ENCODE results near the gene CDH23.

Gene CDH23

DNA sequence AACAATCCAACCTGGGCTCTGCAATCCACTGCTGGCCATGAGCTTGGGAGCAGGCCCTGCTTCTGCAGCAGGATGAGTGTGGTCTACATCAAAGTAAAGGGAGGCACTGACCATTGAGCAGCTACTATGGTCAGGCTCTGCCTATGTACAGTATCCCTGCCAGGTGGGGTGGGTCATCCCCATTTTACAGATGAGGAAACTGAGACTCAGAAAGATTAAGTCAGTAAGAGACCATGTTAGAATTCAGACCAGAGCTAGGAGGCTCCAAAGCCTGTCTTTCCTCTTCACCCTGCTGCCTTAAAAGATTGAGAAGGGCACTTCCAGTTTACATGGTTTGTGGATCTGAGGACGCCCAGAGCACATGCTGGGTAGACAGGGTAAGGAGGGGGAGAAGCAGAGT is 27.1 kb upstream of the CDH23 start:
- DNase-seq (ENCODE audit: low read depth in 2 of 2), result no peak

DNA sequence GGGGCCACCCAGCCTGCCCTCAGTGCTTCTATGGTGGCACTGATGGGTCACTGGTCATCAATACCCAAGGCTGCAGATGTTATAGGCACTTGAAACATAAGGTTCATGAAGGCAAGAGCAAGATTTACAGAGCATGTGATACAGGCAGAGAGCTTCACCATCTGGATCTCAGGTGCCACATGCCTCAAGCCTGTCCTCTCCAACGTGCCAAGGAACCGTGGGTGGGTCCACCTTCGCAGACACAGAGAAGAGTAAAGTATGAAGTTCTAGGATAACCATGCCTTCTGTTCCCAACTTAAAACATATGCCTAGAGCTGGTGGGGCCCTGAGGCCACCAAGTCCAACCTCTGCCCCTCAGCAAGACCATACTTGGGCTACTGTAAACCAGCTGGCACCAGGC is 26.7 kb upstream of the CDH23 start:
- no peak for DNase-seq (ENCODE audit: low read depth in 2 of 2)

DNA sequence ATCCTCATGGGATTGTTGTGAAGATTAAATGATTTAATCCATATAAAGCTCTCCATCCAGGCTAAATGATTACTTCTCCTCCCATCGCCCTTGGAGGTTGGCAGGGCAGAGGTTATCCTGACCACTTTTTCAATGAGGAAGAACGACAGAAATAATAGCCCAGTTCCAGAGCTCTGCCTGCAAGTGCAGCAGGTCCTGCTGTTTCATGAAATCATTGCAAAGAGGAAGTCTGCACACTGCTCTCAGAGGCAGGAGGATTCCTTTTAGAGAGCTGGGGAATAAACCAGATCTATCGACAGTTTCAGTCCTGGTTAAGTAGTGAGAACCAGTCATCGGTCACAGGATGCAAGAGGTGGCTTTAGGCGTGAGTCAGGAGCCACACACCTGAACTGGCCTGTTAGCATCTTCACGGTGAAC is 25.0 kb upstream of the CDH23 start:
- DNase-seq (ENCODE audit: low read depth in 2 of 2), result no peak

DNA sequence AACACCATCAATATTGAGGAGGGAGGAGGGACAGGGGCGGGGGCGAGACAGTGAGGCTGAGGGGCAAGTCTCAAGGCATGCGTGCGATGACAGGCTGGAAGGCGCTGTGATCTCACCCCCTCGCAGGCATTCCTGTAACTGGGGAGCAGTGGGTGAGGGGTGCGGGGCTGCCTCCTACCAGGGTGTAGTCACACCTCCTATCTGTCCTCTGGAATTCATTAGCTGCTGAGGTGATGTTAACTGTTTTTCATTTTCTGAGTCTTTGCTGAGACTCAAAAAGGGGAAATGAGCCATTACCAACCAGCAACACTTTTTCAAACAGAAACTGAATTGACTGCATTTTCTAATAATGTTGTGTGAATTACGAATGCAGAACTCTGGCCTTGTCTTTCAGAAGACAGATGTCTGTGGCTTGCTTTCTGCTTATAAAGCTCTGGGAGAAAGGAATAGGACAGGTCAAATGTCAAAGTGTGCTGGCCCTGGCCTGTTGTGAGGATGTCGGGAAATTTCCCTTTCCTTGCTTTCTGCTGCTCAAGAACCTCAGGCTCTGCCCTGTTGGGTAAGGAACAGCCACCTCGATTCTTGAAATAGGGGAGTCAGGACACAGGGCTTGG is 23.7 kb upstream of the CDH23 start:
- no peak for DNase-seq (ENCODE audit: low read depth in 2 of 2)

DNA sequence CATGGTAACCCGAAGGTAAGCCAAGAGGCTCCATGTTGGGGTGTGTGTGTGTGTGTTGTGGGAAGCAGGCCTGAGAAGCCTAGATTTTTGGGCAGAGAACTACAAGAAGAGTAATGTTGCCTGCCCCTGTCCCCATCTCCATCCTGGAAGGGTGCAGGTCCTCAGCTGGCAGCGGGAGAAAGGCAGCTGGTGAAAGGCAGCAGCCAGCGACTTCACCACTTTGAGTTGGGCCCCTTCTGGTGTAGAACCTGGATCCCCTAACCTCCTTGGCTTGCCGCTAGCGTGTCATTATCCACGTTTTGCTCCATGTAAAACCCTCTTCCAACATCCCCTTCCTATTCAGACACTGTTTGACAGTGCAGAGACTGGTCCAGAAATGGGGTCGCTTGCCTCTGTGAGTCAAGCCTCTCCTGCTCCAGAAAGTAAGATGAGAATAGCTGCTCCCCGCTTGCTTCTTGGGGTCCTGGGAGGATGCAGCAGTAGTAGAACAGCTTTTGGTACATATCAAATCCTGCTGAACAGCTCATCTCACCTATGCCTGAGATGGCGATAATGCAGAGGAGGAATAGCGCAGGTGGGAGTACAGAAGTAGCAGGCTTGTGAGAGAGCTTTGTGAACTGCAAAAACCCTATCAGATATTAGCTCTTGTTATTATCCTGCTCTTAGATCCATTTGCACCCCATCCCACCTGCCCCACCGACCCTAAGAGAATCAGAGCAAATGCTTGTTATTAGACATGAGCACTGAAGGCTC is 22.1 kb upstream of the CDH23 start:
- DNase-seq (ENCODE audit: low read depth in 2 of 2), result no peak

DNA sequence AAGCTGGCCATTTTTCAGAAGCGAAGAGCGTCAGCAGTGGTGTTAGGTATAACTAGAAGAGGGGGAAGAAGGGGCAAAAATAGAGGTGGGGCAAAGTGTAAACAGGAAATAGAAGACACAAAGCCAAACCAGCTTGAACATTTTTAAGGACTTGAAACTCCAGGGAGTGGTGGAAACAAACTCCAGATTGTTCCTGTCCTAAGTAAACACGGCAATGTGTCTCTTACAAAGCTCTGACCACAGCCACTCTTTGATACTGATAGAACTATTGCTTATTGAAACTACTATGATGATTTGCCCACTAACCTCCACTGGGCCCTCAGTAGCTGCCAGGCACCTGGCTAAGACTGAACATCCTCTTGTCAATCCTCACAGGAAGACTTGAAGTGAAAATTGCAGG is 20.8 kb upstream of the CDH23 start:
- no peak for DNase-seq (ENCODE audit: low read depth in 2 of 2)

DNA sequence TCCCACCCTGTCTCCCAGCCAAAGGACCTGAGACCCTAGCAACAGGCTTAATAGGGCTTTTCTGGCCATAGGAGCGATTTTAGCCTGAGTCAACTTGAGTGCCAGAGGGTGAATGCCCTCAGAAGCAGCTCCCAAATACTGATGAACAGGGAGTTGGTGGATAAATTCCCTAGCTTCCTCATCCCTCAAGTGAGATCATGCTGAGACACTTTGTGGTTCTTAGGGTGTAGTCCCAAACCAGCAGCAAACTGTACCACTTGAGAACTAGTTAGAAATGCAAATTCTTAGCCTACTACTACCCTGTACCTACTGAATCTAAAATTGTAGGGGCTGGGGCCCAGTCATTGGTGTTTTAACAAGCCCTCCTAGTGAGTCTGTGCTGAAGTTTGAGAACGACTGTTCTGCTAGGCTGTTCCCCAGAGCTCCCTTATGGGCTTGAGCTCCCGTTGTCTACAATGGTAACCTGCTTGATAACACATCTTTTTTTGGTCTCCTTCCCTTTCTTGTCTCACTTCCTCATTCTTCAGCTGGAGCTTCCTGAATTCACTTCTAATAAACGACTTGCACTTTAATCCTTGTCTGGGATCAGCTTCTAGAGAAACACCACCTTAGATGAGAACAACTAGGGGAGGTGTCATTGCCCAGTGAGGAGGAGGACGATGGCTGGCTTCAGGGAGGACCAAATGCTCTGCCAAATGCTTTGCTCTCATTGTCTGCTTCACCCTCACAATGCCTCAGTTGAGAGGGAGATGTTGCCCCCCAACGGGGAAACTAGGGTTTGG is 18.2 kb upstream of the CDH23 start:
- DNase-seq (ENCODE audit: low read depth in 2 of 2), result no peak

DNA sequence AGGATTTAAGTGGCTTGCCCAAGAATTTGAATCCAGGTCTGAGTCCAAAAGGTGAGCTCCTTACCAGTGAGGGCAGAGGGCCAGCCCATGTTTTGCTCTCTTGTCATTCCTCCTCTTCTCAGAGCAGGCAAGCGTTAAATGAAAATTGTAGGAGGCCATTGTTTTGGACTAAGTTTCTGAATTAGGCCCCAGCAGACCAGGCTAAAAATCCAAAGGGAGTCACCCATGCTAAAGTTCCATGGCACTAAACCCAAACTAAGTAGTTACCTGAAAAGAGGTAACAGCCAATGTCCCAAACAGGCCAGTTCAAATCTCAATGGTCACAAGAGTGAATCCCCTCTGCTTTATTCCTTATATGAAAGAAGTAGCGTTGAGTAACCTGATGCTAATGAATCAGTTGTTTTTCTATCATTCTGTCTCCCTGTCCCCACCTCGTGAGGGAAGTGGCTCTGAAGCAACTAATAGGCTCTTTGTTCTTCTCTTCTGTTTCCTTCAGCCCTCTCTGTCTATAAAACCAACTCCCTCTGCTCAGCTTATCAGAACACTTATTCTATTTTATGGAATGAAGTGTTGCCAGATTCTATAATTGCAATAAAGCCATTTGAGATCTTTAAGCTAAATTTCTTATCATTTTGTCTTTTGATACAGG is 17.5 kb upstream of the CDH23 start:
- DNase-seq (ENCODE audit: low read depth in 2 of 2), result no peak

DNA sequence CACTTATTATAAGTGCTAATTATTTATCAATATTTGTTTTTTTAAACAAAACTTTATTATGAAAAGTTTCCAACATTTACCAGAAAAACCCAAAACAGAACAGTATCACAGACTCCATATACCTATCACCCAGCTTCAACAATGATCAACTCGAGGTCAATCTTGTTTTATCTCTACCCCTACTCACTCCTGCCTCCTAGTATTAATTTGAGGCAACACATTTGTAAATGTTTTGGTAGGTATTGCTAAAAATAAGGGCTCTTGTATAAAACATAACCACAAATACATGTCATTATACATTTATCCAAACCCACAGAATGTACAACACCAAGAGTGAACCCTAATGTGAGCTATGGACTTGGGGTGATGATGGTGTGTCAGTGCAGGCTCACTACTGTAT is 15.9 kb upstream of the CDH23 start:
- DNase-seq (ENCODE audit: low read depth in 2 of 2), result no peak

DNA sequence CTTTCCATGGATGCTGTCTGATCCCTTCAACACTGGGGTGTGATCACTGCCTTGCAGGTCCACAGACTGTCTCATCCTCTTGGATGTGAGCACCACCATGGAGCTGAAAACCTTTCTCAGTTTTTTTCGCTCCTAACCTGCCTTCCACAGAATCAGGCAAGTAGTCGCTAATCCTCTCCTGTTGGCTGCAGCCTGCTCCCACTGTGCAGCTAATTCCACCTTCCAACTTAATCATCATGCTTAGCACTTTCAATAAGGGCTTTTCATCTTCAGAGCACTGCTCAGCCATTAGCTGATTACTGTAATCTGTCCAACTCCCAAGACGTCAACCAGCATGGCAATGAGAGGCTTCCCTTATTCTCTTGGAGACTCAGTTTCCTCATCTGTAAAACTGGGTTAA is 15.1 kb upstream of the CDH23 start:
- no peak for DNase-seq (ENCODE audit: low read depth in 2 of 2)

DNA sequence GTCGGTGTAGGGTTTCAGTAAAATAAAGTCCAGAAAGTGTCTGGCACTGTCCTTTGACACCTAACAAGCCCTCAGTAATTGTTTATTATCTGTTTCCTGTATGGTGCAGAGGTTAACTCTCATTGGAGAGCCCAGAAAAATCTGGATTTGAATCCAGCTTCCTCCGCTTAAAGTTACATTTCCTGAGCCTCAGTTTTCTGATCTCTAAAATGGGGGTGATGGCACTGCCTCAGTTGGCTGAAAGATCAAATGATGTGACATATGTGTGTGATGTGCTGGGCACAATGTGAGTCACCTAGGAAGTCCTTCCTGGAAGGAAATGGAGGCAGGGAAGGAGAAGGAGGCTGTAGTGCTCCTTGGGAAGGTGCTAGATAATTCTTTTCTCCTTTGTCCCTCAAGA is 14.7 kb upstream of the CDH23 start:
- DNase-seq (ENCODE audit: low read depth in 2 of 2), result no peak

DNA sequence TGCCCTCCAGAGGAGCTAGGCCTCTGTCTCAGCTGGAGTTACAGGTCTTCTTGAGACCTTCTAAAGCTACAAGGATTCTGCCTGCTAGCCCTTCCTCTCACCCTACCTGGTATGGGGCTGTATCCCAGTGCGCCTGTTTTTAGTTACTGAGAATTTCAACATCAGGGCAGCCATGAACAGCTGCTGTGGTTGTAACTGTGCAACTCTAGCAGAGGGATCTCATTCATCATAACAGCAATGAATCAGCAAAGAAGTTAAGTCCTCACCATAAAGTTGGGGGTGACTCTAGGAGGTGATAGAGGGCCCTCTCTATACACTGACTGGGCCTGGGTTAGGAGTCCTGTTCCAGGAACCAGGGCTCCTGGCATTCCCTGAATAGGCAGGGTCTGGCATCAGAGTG is 14.0 kb upstream of the CDH23 start:
- no peak for DNase-seq (ENCODE audit: low read depth in 2 of 2)

DNA sequence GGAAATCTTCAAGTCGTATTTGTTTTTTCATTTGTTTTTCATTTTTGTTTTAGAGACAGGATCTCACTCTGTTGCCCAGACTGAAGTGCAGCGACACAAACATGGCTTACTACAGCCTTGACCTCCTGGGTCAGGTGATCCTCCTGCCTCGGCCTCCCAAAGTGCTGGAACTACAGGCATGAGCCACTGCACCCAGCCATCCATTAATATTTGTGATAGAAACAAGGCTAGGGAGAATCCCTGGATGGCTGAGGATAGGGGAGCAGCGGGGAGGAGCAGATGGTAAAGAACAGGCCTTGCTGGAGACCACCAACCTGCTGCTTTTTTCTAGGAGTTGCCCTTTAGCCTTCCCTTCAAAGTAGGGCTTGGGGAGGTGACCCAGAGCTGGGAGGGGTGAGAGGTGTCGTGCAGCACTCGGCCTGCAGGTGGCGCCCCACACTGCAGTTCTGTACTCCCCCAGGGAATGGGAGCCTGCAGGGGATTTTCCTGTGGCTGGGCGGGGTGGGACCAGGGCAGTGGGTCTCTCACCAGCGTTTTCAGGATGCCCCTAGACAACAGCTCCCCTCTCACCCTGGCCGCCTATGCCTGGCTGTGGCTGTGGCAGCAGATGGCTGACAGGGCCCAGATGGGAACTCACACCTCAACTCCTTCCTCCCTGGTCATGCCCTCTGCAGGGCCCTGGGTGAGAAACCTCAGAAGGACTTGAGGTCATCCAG is 12.6 kb upstream of the CDH23 start:
- peak; percentile 28 to 71 for DNase-seq (ENCODE audit: low read depth in 2 of 2)

DNA sequence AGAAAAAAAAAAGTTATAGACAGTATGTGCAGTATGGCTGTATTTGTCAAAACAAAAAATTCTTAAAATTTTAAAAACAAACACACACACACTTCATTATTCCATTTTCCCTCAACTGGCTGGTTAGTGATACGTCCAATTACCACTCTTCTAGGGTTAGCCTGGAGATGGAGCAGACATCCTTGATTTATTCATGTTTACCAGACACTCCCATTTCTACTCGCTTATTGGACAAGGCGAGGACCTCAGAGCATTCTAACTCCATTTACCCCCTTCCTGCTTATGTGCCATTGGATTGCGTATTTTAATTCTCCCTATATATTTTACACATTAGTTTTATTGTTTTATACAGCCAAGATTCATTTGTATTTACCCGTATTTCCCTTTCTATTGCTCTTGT is 8.5 kb upstream of the CDH23 start:
- no peak for DNase-seq (ENCODE audit: low read depth in 2 of 2)

DNA sequence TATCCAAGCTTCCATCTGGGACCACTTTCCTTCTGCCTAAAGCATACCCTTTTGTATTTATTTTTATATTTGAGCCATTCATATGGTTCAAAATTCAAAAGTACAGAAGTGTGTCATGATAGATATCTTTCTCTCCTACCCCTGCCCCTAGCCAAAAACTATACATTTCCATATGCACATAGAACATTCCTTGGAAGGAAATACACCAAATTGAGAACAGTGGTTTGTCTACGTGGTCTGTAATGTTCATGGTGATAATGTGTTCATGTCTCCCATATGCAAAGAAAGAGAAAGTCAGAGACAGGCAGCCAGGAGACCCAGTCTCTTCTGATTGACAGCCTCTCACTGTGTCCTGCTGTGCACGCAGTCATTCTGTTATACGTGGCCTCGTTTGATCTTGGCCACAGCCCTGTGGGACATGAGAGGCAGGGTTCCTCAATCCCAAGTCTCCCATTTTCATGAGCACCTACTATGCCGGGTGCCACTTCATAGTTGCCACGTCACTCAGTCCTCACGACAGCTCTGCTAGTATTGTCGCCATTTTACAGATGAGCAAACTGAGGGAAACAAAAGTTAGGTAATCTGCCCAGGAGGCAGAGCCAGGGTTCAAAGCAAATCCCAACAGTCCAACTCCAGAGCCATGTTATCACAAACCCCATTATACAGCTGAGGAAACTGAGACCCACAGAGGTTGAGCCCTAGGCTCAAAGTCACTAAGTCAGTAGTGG is 8.0 kb upstream of the CDH23 start:
- no peak for DNase-seq (ENCODE audit: low read depth in 2 of 2)

DNA sequence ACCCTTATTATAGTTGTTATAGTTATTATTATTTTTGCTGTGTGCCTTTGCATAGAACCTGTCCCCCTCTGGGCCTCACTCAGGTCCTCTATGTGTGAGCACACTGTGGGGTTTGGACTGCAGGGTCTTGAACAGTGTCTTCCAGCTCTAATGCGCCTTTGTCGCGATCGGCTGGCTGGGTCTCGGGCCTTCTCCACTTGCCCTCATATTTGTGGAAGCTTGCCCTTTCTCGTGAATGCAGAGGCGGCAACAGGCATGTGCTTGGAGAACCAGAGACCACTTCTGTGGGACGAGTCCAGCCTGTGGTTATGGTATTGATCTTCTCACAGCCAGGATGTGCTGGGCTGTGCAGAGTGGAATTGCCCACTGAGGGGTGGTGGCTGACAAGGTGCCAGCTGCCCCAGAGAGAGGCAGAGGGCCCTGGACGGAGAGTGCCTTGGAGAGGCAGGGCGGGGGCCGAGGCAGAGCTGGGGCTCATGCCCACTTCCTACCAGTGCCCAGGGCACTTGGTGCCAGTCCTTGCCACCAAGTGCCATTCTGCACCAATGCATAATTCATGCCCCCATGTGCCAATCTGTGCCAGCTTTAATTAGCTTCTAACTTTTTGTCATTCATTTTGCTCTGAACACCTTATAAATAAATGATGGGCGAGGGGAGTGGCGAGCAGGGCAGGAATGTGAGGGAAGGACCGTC is 6.8 kb upstream of the CDH23 start:
- DNase-seq (ENCODE audit: low read depth in 2 of 2), result no peak

DNA sequence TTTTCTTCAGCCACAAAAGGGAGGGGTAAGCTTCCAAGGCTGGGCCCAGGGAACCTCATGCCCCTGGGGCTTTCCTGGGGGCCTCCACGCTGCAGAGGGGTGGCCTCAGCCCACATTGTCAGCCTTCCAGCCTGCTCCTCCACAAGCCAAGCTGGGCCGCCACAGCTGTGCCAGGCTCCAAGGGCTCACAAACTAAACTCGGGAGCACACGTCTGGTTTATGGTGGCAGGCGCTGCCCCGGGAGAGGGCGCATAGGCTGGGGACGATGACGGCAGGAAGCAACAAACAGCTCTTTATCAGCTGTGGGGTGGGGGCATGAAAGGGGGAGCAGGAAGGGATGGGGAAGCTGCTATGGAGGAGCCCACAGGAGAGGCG is 6.3 kb upstream of the CDH23 start:
- no peak for DNase-seq (ENCODE audit: low read depth in 2 of 2)

DNA sequence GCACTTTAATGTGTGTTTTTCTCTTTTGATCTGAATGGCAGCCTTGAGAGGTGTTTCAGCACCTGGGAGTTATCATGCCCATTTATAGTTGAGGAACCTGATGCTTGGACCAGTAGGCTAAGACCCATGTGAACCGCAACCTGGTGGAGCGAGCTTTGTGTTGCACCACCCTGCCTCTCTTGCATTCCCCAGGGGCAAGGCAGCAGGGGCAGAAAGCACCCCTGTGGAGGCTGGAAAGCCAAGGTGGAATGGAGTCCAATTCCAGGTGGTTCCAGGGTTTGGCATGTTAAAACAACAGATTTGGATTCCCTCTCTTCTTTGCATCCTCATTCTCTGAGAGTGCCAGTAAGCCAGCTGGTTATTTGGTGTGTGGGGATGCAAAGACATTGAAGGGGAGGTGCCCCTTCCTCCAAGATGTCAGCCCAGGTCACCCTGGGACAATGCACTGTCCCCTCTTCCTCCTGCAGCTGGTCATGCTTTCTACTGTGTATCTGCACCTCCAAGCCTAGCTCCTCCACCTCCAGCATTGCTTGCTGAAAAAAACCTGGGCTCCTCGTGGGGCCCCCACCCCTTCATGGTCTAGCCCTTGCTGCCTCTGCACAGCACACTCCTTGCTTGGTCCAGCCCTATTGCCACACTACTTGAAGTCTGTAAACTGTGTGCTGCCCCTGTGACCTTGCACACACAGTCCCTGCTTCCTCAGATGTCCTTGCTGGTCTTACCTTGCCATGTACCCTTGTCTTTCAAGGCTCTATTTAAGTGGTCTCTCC is 5.6 kb upstream of the CDH23 start:
- no peak for DNase-seq (ENCODE audit: low read depth in 2 of 2)

DNA sequence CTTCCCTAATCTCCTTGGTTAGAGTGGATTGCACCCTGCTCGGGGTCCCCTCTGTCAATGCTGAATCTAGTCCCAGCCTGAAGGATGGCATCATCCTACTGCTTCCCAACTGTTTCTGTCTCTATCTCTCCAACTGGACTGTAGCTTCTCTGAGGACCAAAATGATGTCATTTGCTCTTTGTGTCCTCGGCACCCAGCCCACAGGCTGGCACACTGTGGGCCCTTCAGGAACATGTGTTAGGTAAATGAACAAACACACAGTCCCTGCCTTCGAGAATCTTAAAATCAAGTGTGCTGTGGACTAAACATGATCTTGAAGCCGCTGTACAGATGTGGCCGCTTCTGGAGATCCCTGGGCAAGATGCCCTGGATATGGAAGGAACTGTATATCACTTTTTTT is 5.0 kb upstream of the CDH23 start:
- DNase-seq (ENCODE audit: low read depth in 2 of 2), result no peak

DNA sequence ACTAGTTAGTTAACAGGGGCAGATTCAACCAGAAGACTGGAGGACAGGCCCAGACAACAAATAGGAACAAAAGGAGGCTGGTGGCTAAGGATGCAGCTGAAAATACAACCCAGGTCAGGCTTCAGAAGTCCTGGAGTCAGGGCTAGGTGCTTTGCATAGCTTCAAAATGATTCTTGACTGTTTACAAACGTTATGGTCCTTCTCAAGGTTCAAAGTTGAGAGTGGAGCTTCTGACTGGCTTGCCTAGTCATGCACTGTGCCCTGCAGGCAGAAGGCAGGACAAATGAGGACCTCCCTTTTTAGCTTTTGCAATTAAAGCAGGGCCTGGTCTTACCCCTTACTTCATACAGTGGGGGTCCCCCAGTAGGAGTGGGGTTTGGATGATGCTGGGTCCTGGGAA is 4.4 kb upstream of the CDH23 start:
- DNase-seq (ENCODE audit: low read depth in 2 of 2), result no peak
